Jurkat, Clone E6-1 (cell line): ENCODE measurements around the gene VPS13C.

Source experiments
- DNase-seq: peaks from one replicate; pipeline ENCODE4 v3.0.0-alpha.2; 2011; ENCODE audit warnings: low read depth, low spot score
- H3K4me3 ChIP-seq: 2 replicates; pipeline ENCODE4 v1.5.1; 2011; ENCODE audit warnings: mild to moderate bottlenecking, low read length, control low read depth, moderate library complexity

Gene VPS13C

GRCh38 chr15:61832223-61832622 lies 228.0 kb downstream of the VPS13C start:
- H3K4me3 ChIP-seq = no peak overlapping the region
- no peak for DNase-seq

GRCh38 chr15:61831505-61831921 lies 228.7 kb downstream of the VPS13C start:
- DNase-seq = no peak
- no peak overlapping the region for H3K4me3 ChIP-seq

- H3K4me3 ChIP-seq = no peak overlapping the region
- no peak for DNase-seq
Measured at GRCh38 chr15:61830536-61831330, 229.5 kb downstream of the VPS13C start.

GRCh38 chr15:61829514-61829889 lies 230.7 kb downstream of the VPS13C start:
- DNase-seq = no peak
- H3K4me3 ChIP-seq = no peak overlapping the region

GRCh38 chr15:61828860-61829513 lies 231.3 kb downstream of the VPS13C start:
- H3K4me3 ChIP-seq = no peak overlapping the region
- DNase-seq = no peak

GRCh38 chr15:61828008-61828407 lies 232.2 kb downstream of the VPS13C start:
- DNase-seq = no peak
- no peak overlapping the region for H3K4me3 ChIP-seq

GRCh38 chr15:61827131-61827530 lies 233.1 kb downstream of the VPS13C start:
- no peak for DNase-seq
- no peak overlapping the region for H3K4me3 ChIP-seq

- no peak for DNase-seq
- H3K4me3 ChIP-seq = no peak overlapping the region
Measured at GRCh38 chr15:61824291-61824690, 236.0 kb downstream of the VPS13C start.

- no peak overlapping the region for H3K4me3 ChIP-seq
- DNase-seq = no peak
Measured at GRCh38 chr15:61822511-61822910, 237.7 kb downstream of the VPS13C start.

- H3K4me3 ChIP-seq = no peak overlapping the region
- DNase-seq = no peak
Measured at GRCh38 chr15:61820951-61821350, 239.3 kb downstream of the VPS13C start.

GRCh38 chr15:61820212-61820611 lies 240.0 kb downstream of the VPS13C start:
- no peak for DNase-seq
- no peak overlapping the region for H3K4me3 ChIP-seq

GRCh38 chr15:61819386-61819785 lies 240.9 kb downstream of the VPS13C start:
- no peak for DNase-seq
- no peak overlapping the region for H3K4me3 ChIP-seq

- no peak overlapping the region for H3K4me3 ChIP-seq
- DNase-seq = no peak
Measured at GRCh38 chr15:61818801-61819200, 241.4 kb downstream of the VPS13C start.

- H3K4me3 ChIP-seq = no peak overlapping the region
Measured at GRCh38 chr15:61816856-61817255, 243.4 kb downstream of the VPS13C start.

GRCh38 chr15:61815356-61816083 lies 244.7 kb downstream of the VPS13C start:
- no peak overlapping the region for H3K4me3 ChIP-seq
- no peak for DNase-seq

More at GRCh38 chr15:61816856-61817255, 243.4 kb downstream of the VPS13C start:
- no peak for DNase-seq

GRCh38 chr15:61812476-61812875 lies 247.8 kb downstream of the VPS13C start:
- DNase-seq = no peak
- H3K4me3 ChIP-seq = no peak overlapping the region

GRCh38 chr15:61811952-61812351 lies 248.3 kb downstream of the VPS13C start:
- no peak overlapping the region for H3K4me3 ChIP-seq
- DNase-seq = no peak

- DNase-seq = no peak
- no peak overlapping the region for H3K4me3 ChIP-seq
Measured at GRCh38 chr15:61809216-61809615, 251.0 kb downstream of the VPS13C start.

- no peak overlapping the region for H3K4me3 ChIP-seq
- DNase-seq = no peak
Measured at GRCh38 chr15:61807281-61807929, 252.8 kb downstream of the VPS13C start.
